ENCODE measurements around the gene FAM210B.

DNA sequence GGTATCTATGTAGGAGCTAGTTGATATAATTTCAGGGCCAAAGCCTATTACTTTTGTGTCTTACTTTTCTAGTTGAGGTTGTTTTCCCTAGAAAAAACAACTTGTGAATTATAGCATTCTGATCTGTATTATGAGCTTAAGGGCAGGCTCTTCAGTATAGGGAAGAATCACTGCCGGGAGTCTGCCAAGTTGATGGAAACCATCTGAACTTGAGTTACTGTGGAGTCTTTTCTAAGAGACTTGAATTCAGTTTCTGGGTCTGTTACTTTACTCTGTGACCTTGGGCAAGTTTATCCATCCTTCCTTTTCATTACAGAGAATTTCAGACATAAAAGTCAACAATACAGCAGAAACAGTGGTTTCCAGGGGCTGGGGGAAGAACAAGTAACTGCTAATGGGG lies 51.2 kb downstream of the FAM210B start:
- TF ChIP-seq ESRRG (CRISPR knock-in tag; IDR thresholded peaks at IDR 0.05) (no peak), ISL1 (CRISPR knock-in tag; IDR thresholded peaks at IDR 0.05) (no peak), ZFP3 (CRISPR knock-in tag; IDR thresholded peaks at IDR 0.05) (no peak), ZNF8 (CRISPR knock-in tag; IDR thresholded peaks at IDR 0.05) (no peak)
- TF ChIP-seq, protein P1, sequence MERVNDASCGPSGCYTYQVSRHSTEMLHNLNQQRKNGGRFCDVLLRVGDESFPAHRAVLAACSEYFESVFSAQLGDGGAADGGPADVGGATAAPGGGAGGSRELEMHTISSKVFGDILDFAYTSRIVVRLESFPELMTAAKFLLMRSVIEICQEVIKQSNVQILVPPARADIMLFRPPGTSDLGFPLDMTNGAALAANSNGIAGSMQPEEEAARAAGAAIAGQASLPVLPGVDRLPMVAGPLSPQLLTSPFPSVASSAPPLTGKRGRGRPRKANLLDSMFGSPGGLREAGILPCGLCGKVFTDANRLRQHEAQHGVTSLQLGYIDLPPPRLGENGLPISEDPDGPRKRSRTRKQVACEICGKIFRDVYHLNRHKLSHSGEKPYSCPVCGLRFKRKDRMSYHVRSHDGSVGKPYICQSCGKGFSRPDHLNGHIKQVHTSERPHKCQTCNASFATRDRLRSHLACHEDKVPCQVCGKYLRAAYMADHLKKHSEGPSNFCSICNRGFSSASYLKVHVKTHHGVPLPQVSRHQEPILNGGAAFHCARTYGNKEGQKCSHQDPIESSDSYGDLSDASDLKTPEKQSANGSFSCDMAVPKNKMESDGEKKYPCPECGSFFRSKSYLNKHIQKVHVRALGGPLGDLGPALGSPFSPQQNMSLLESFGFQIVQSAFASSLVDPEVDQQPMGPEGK (CRISPR knock-in tag; IDR thresholded peaks at IDR 0.05; ENCODE audit: borderline replicate concordance), result no peak
- TF ChIP-seq, protein P2, sequence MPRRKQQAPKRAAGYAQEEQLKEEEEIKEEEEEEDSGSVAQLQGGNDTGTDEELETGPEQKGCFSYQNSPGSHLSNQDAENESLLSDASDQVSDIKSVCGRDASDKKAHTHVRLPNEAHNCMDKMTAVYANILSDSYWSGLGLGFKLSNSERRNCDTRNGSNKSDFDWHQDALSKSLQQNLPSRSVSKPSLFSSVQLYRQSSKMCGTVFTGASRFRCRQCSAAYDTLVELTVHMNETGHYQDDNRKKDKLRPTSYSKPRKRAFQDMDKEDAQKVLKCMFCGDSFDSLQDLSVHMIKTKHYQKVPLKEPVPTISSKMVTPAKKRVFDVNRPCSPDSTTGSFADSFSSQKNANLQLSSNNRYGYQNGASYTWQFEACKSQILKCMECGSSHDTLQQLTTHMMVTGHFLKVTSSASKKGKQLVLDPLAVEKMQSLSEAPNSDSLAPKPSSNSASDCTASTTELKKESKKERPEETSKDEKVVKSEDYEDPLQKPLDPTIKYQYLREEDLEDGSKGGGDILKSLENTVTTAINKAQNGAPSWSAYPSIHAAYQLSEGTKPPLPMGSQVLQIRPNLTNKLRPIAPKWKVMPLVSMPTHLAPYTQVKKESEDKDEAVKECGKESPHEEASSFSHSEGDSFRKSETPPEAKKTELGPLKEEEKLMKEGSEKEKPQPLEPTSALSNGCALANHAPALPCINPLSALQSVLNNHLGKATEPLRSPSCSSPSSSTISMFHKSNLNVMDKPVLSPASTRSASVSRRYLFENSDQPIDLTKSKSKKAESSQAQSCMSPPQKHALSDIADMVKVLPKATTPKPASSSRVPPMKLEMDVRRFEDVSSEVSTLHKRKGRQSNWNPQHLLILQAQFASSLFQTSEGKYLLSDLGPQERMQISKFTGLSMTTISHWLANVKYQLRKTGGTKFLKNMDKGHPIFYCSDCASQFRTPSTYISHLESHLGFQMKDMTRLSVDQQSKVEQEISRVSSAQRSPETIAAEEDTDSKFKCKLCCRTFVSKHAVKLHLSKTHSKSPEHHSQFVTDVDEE (CRISPR knock-in tag; IDR thresholded peaks at IDR 0.05), result no peak
- TF ChIP-seq, protein P3, sequence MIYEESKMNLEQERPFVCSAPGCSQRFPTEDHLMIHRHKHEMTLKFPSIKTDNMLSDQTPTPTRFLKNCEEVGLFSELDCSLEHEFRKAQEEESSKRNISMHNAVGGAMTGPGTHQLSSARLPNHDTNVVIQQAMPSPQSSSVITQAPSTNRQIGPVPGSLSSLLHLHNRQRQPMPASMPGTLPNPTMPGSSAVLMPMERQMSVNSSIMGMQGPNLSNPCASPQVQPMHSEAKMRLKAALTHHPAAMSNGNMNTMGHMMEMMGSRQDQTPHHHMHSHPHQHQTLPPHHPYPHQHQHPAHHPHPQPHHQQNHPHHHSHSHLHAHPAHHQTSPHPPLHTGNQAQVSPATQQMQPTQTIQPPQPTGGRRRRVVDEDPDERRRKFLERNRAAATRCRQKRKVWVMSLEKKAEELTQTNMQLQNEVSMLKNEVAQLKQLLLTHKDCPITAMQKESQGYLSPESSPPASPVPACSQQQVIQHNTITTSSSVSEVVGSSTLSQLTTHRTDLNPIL (CRISPR knock-in tag; IDR thresholded peaks at IDR 0.05; ENCODE audit: low read depth), result no peak
